CD14-positive monocyte (primary cell): Measurements from ENCODE around the gene MRPS23. TPM values are rescaled to one million over a fixed set of nuclear protein-coding genes. Genes with fewer than 3 reads are reported as not detected.
A peak's percentile ranks its signal among the peaks of the same experiment; 100 is the strongest.

Source experiments
- DNase-seq, 3 donors: peaks; one replicate each; pipeline ENCODE4 v3.0.0-alpha.2; 2011 to 2022
- H2AFZ ChIP-seq: 2 replicates; pipeline ENCODE4 v1.6.0; 2012; ENCODE audit warnings: mild to moderate bottlenecking, low read depth, low read length, inconsistent platforms; ENCODE audit not compliant: insufficient read depth, poor library complexity, severe bottlenecking
- H3K27ac ChIP-seq, 2 donors: 1 replicate in 1 of 2; 2 replicates in 1 of 2; pipeline ENCODE4 v1.5.1; 2012 to 2013; ENCODE audit warnings: low read length in 2 of 2, control low read depth in 1 of 2, inconsistent platforms in 1 of 2, low read depth in 1 of 2, mild to moderate bottlenecking in 1 of 2
- H3K27me3 ChIP-seq, 2 donors: one replicate each; pipeline versions ENCODE4 v1.6.0 to v1.6.1; 2011 to 2013; ENCODE audit warnings: low read length in 2 of 2; ENCODE audit not compliant: control insufficient read depth in 2 of 2, insufficient read depth in 2 of 2
- H3K36me3 ChIP-seq, 2 donors: replicated peaks in 1 of 2; 1 replicate in 1 of 2; 2 replicates in 1 of 2; pipeline versions ENCODE4 v1.5.1 to v1.6.1; 2012 to 2013; ENCODE audit warnings: low read length in 2 of 2, control low read depth in 1 of 2, inconsistent platforms in 1 of 2, mild to moderate bottlenecking in 1 of 2; ENCODE audit not compliant: insufficient read depth in 2 of 2, control insufficient read depth in 1 of 2
- H3K4me1 ChIP-seq, 2 donors: 1 replicate in 1 of 2; 2 replicates in 1 of 2; pipeline versions ENCODE4 v1.5.1 to v1.6.1; 2012 to 2013; ENCODE audit warnings: low read length in 2 of 2, control low read depth in 1 of 2, inconsistent platforms in 1 of 2, mild to moderate bottlenecking in 1 of 2, moderate library complexity in 1 of 2; ENCODE audit not compliant: insufficient read depth in 2 of 2, control insufficient read depth in 1 of 2
- H3K4me2 ChIP-seq: replicated peaks from 2 replicates; pipeline ENCODE3; 2012; ENCODE audit warnings: low read length, moderate library complexity, mild to moderate bottlenecking; ENCODE audit not compliant: poor library complexity, severe bottlenecking; ENCODE audit errors: extremely low read depth
- H3K4me3 ChIP-seq, 3 experiments: fragments of 200-600 bp in 1 of 3; sonication (generic) in 1 of 3; replicated peaks in 1 of 3; 1 replicate in 2 of 3; 2 replicates in 1 of 3; pipeline ENCODE4 v1.5.1; 2011 to 2013; ENCODE audit warnings: low read length in 3 of 3, mild to moderate bottlenecking in 3 of 3, control low read depth in 2 of 3, low read depth in 2 of 3, inconsistent platforms in 1 of 3, moderate library complexity in 1 of 3
- H3K79me2 ChIP-seq: 2 replicates; pipeline ENCODE4 v1.6.0; 2012; ENCODE audit warnings: mild to moderate bottlenecking, control low read depth, inconsistent platforms, low read length, moderate library complexity; ENCODE audit not compliant: insufficient read depth
- H3K9ac ChIP-seq: 2 replicates; pipeline ENCODE4 v1.6.0; 2017; ENCODE audit warnings: low read length, mild to moderate bottlenecking; ENCODE audit not compliant: insufficient read depth, poor library complexity, severe bottlenecking
- H3K9me3 ChIP-seq, 2 donors: replicated peaks in 1 of 2; 1 replicate in 1 of 2; 2 replicates in 1 of 2; pipeline versions ENCODE4 v1.5.1 to v1.6.1; 2012 to 2013; ENCODE audit warnings: low read length in 2 of 2, control low read depth in 1 of 2; ENCODE audit not compliant: control insufficient read depth in 1 of 2, insufficient read depth in 1 of 2
- H4K20me1 ChIP-seq: 2 replicates; pipeline ENCODE4 v1.6.0; 2012; ENCODE audit warnings: mild to moderate bottlenecking, low read length, control low read depth, moderate library complexity; ENCODE audit not compliant: insufficient read depth
- H3K27ac Mint-ChIP-seq, 7 donors: one replicate each; pipeline ENCODE4 v1.8.0; 2020; ENCODE audit warnings: mild to moderate bottlenecking in 7 of 7, mixed read lengths in 7 of 7, moderate library complexity in 6 of 7, inconsistent platforms in 2 of 7
- H3K27me3 Mint-ChIP-seq, 3 donors: one replicate each; pipeline ENCODE4 v1.8.0; 2021 to 2022; ENCODE audit warnings: low read depth in 3 of 3, mild to moderate bottlenecking in 3 of 3, mixed read lengths in 3 of 3, moderate library complexity in 3 of 3, inconsistent platforms in 1 of 3
- H3K36me3 Mint-ChIP-seq, 2 donors: one replicate each; pipeline ENCODE4 v1.8.0; 2020; ENCODE audit warnings: mixed read lengths in 2 of 2, inconsistent platforms in 1 of 2, mild to moderate bottlenecking in 1 of 2
- H3K4me1 Mint-ChIP-seq: one replicate; pipeline ENCODE4 v1.8.0; 2020; ENCODE audit warnings: mild to moderate bottlenecking, mixed read lengths
- H3K4me3 Mint-ChIP-seq, 2 donors: one replicate each; pipeline ENCODE4 v1.8.0; 2020; ENCODE audit warnings: mild to moderate bottlenecking in 2 of 2, mixed read lengths in 2 of 2, moderate library complexity in 1 of 2
- H3K9me3 Mint-ChIP-seq, 7 donors: one replicate each; pipeline ENCODE4 v1.8.0; 2020 to 2022; ENCODE audit warnings: mixed read lengths in 7 of 7, mild to moderate bottlenecking in 6 of 7, moderate library complexity in 6 of 7, inconsistent platforms in 2 of 7
- WGBS: methylation state at CpG from one replicate; pipeline ENCODE4 v1.1.5; 2013; ENCODE audit warnings: missing lambda C conversion rate; ENCODE audit not compliant: insufficient coverage; 5-methylcytosine and 5-hydroxymethylcytosine counted together
- intact Hi-C, 2 donors: fragments of 100-400 bp; cut with micrococcal nuclease; formaldehyde crosslinking; loops; one replicate each; pipeline versions ENCODE4 v1.15.0 to v1.15.1; 2023
- polyA plus RNA-seq, 3 donors: library from polyadenylated mRNA; depleted of rRNA in 1 of 3; unstranded in 2 of 3; stranded (reverse) in 1 of 3; fragments of 300-500 nt in 2 of 3; fragments of >200 nt in 1 of 3; fragmentation: Illumina TruSeq in 2 of 3; gene quantifications; 1 replicate in 2 of 3; 2 replicates in 1 of 3; pipeline ENCODE4 v1.2.3, GENCODE V29; 2012 to 2021
- TF ChIP-seq, protein P1 (sequence below): fragments of 200-600 bp; IDR thresholded peaks from one replicate; pipeline ENCODE4 v1.8.0; 2022; ENCODE audit warnings: antibody characterized with exemption, mild to moderate bottlenecking

MRPS23 gene
- polyA plus RNA-seq, 3 donors, result 14.5 to 40.6 (median 32.7) TPM

DNA sequence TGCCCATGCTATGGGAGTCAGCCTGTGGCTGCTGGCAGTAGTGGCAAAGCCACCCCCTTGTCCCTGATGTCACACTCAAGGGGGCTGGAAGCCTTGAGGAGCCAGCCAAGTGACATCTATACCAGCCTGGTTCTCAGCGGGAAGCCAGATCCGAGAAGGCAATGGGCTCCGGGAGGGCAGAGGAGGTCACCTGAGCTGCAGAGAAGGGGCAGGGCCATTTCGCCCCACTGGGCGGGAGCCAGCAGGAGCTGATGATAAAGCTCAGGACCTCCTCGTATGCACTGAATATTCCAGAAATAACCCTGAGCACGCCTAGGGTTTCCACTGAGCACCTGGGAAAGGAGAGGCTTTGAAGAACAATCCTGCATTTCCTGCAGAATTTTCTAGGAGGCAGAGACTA, 19.0 kb downstream of the MRPS23 start:
- no peaks in the 10 kb centered on the region for H3K9me3 Mint-ChIP-seq
- Histone ChIP-seq H3K9me3 (peaks cover 0 to 4% of the 10 kb centered on the region in 2 donors), H2AFZ (no peak overlapping the region), H4K20me1 (no peaks in the 10 kb centered on the region), H3K79me2 (no peaks in the 10 kb centered on the region), H3K9ac (no peak overlapping the region), H3K4me1 (peaks cover 14 to 20% of the 10 kb centered on the region in 2 donors), H3K4me3 (no peak overlapping the region), H3K36me3 (no peaks in the 10 kb centered on the region), H3K4me2 (no peak overlapping the region), H3K27ac (no peak overlapping the region), H3K27me3 (no peaks in the 10 kb centered on the region)
- DNase-seq, result no peak
- 97% methylated on average over 7 of the region's 7 CpGs for WGBS
- intact Hi-C loops, result loop anchor here in 1 of 2 donors (10.0 kb wide), 1 partner anchor 284 kb away; no protein-coding TSS in a partner anchor
- peaks cover 0 to 5% (median 2%) of the 10 kb centered on the region in 3 donors for H3K27me3 Mint-ChIP-seq
- peaks cover 3% of the 10 kb centered on the region for H3K4me1 Mint-ChIP-seq
- TF ChIP-seq, protein P1, sequence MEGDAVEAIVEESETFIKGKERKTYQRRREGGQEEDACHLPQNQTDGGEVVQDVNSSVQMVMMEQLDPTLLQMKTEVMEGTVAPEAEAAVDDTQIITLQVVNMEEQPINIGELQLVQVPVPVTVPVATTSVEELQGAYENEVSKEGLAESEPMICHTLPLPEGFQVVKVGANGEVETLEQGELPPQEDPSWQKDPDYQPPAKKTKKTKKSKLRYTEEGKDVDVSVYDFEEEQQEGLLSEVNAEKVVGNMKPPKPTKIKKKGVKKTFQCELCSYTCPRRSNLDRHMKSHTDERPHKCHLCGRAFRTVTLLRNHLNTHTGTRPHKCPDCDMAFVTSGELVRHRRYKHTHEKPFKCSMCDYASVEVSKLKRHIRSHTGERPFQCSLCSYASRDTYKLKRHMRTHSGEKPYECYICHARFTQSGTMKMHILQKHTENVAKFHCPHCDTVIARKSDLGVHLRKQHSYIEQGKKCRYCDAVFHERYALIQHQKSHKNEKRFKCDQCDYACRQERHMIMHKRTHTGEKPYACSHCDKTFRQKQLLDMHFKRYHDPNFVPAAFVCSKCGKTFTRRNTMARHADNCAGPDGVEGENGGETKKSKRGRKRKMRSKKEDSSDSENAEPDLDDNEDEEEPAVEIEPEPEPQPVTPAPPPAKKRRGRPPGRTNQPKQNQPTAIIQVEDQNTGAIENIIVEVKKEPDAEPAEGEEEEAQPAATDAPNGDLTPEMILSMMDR, result no peak
- H3K4me3 Mint-ChIP-seq, result no peak overlapping the region
- H3K36me3 Mint-ChIP-seq, result no peaks in the 10 kb centered on the region
- H3K27ac Mint-ChIP-seq, result peak overlapping the region in 1 of 7 donors; percentile 20

DNA sequence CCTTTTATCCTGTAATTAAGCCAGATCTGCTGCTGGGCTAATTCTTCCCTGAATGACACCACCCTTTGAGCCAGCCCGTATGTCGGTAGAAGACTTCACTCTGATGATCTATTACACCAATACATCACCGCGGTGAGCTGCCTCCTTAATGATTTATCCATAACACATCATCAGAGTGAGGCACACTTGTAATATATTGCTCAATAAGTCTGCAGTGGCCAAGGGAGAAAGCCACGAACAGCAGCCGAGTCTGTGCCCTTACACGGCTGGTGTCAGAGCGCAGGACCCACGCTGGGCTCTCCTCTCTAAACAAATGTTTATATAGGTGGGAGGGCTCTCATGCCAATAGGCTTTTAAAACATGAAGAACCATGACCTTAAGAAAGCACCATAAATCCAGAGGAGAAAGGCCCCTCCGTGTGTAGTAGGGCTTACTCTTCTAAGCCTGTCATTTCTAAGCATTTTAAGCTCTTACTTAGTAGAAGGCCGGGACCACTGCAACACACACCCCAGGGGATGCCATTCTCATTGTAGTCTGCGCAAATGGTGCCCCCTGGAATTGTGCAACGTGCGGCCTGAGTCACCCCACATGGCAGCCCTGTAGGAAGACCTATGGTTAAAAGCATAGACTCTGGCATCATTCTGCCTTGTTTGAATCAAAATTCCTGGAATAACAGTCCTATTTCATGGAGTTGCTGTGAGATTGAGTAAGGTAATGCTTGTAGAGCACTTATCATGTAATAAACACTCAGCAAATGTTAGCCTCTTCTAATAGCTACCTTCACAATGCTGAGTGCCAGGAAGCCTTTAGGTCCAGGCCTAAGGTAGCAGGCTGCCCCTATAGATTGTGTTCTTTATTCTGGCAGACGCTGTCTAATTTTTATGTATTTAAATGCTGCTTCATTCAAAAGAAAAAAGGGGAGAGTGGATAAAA, 26.1 kb downstream of the MRPS23 start:
- Histone ChIP-seq H3K27me3 (no peaks in the 10 kb centered on the region), H3K4me2 (no peak overlapping the region), H3K4me1 (no peaks in the 10 kb centered on the region), H3K36me3 (no peaks in the 10 kb centered on the region), H3K27ac (no peak overlapping the region), H3K9me3 (no peaks in the 10 kb centered on the region), H3K4me3 (no peak overlapping the region), H3K9ac (no peak overlapping the region), H4K20me1 (no peaks in the 10 kb centered on the region), H3K79me2 (no peaks in the 10 kb centered on the region), H2AFZ (no peak overlapping the region)
- TF ChIP-seq, protein P1, result no peak
- intact Hi-C loops, result no loop called here
- Mint-ChIP-seq H3K9me3 (no peaks in the 10 kb centered on the region), H3K4me3 (no peak overlapping the region), H3K27me3 (peaks cover 0 to 3% (median 0%) of the 10 kb centered on the region in 3 donors), H3K36me3 (no peaks in the 10 kb centered on the region), H3K4me1 (peaks cover 3% of the 10 kb centered on the region), H3K27ac (no peak overlapping the region)
- no peak for DNase-seq
- WGBS, result 92% methylated on average over 5 of the region's 15 CpGs
